GM10266 (cell line): ENCODE results near the gene AARS2.

Experiments
- DNase-seq: peaks from one replicate; pipeline ENCODE4 v3.0.0; 2012; ENCODE audit errors: extremely low spot score
- TF ChIP-seq, protein P1 (sequence below): IDR thresholded peaks from 2 replicates; pipeline ENCODE4 v1.5.1; 2012; ENCODE audit warnings: mild to moderate bottlenecking, low read depth; ENCODE audit not compliant: control insufficient read depth, insufficient read depth; ENCODE audit errors: missing control alignments

Gene AARS2

DNA sequence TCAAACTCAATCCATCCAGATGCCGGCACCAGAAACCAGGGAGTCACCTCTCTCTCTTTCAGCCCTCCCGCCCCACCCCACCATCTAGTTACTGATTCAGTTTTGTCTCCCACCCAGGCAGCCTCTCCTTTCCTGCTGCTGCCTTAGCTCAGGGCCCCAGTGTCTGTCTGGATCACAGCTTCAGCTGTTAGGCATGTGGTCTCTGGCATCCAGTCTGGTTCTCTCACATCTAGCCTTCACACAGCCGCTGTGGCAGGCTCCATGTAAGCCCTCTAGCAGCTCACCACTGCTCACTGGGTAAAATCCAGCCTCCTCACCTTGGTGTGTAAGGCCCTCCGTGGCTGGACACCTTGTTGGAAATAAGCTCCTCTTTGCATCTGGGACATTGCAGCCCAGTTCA lies 21.3 kb downstream of the AARS2 start:
- no peak for DNase-seq
- TF ChIP-seq, protein P1, sequence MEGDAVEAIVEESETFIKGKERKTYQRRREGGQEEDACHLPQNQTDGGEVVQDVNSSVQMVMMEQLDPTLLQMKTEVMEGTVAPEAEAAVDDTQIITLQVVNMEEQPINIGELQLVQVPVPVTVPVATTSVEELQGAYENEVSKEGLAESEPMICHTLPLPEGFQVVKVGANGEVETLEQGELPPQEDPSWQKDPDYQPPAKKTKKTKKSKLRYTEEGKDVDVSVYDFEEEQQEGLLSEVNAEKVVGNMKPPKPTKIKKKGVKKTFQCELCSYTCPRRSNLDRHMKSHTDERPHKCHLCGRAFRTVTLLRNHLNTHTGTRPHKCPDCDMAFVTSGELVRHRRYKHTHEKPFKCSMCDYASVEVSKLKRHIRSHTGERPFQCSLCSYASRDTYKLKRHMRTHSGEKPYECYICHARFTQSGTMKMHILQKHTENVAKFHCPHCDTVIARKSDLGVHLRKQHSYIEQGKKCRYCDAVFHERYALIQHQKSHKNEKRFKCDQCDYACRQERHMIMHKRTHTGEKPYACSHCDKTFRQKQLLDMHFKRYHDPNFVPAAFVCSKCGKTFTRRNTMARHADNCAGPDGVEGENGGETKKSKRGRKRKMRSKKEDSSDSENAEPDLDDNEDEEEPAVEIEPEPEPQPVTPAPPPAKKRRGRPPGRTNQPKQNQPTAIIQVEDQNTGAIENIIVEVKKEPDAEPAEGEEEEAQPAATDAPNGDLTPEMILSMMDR: no peak

DNA sequence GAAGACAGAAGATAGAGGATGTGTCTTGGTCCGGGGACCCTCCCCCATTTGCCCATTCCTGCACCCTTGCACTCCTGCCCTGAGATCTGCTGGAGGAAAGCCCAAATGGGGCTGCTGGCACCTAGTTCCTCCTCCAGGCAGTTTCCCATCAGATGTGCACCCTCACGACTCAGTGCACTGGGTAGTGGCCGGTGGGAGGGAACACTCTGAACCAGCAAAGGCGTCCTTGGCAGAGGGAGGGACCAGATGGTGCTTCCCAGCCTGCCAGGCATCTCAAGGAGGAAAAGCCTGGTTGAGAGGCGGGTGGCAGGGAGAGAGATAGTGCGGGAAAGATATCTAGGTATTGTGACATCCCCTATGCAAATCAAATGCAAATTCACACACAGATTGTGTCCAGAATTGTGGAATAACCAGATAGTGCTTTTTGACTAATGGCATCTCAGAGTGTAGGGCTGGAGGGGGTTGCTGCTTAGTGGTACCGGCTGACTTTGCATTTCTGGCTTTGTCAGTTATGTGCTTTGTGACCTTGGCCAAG lies 23.4 kb downstream of the AARS2 start:
- TF ChIP-seq, protein P1: no peak

DNA sequence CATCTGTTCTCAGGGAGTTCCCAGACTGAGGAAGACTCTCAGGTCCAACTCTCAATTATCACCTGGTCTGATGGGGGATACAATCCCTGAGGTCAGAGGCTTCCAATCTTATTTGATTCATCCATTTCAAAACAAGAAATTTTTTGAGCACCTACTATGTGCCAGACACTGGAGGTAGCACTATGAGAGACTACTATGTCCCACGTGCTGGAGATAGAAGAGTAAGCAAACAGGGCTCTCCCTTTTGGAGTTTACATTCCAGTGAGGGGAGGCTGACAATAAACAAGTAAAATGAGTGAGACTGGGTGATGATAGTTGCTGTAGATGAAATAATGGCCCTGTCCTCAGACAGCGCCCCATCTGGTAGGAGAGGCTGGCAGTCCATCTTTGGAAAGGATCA lies 26.4 kb downstream of the AARS2 start:
- TF ChIP-seq, protein P1: no peak
- no peak for DNase-seq

More for the DNA sequence above, 23.4 kb downstream of the AARS2 start:
- no peak for DNase-seq

DNA sequence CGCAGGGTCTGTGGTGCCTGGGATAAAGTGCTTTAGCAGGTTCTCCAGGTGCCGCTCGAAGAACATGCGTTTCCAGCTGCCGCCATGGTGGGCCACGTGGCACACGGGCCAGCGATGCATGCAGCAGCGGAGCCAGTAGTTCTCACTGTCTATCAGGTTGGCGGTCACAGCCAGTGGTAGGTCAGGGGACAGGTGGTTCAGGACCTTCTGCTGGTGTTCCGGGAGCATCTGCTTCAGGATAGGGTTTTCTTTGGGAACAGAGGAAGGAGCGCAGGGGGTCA lies 26.9 kb downstream of the AARS2 start:
- DNase-seq: no peak
- TF ChIP-seq, protein P1: no peak

DNA sequence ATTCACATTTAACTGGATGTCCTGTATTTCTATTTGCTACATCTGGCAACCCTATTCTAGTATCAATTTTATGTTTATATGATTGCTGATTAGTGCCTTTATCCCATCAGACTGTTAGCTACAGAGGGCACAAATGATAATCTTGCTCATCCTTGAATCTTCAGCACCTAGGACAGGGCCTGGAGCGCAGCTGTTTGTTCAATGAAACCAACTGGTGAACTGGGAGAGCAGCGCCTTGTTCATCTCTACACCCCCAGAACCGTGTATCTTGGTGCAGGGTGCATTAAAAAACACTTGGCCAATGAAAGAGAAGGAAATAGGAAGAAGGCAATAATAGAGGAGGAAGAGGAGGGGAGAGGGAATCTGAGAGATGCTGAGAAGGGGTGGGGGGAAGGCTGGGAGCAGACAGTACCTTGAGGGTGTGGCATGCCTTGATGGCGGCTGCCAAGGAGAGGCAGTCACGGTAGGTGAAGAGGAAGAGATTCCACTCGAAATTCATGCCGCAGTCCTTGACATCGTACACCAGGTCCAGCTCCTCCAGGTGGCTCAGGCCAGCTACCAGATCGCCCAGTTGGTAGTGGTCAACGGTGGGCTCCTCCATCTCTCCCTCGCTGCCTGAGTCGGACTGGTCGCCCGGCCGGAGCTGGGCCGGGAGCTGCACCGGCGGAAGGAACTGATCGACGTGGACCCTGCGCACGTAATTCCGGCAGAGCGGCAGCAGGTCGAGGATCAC lies 27.4 kb downstream of the AARS2 start:
- TF ChIP-seq, protein P1: no peak
- DNase-seq: no peak

DNA sequence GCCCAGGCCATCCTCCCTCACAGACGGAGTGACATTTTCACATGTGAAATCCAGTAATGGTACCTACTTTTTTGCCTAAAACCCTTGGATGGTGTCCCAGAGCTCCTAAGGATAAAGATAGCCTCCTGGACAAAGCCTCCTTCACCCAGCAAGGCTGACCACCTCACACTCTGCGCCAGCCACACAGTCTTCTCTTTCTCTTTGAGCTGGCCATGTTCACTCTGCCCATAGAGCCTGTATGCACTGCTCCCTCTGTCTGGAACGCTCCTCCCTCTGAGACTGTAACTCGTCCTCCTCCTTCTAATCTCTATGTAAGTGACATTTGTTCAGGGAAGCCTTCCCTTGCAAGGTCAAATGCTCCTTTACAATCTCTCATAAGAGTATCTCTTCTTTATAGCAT lies 28.3 kb downstream of the AARS2 start:
- TF ChIP-seq, protein P1: no peak
- no peak for DNase-seq

DNA sequence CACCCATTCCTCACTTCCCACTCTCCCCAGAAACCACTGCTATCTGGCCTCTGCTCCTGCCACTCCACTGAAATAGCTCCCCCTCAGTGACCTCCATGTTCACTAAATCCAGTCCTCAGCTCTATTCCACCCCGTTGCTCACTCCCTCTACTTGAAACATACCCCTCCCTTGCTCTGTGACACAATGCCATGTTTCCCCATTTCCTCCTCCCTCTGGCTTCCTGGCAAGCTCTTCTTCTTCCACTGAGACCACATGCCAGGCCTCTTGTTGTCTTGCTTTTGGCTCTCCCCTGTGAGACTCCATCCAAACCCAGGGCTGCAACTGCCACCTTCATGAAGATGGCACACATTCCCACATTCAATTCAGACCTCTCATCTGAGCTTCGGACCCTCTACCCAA lies 29.0 kb downstream of the AARS2 start:
- TF ChIP-seq, protein P1: no peak
- DNase-seq: no peak
